K562 (cell line): ENCODE measurements around the gene COLEC12. TPM values are rescaled to one million over a fixed set of nuclear protein-coding genes. Genes with fewer than 3 reads are reported as not detected.

ENCODE experiments used
- ATAC-seq: fragments of 200-7000 bp; cut with Tn5 transposase; 3 replicates; pipeline ENCODE4 v1.9.1; 2020; ENCODE audit warnings: moderate library complexity
- BruUV-seq: library from RNA; stranded (reverse); fragments of 400-500 nt; replicated peaks from 2 replicates; lab custom pipeline; 2021; lab: Mats Ljungman, UMichigan
- CTCF ChIA-PET: fragments of 300-600 bp; formaldehyde crosslinking; extraction: SDS; loops from one replicate; lab custom pipeline; 2021; ENCODE audit warnings: low intra/inter-chr PET ratio; lab: Yijun Ruan, JAX
- POLR2A ChIA-PET: fragments of 300-600, 350-650 bp; sonication (Branson Sonifier 250); formaldehyde crosslinking; extraction: SDS; loops from one replicate; lab custom pipeline; 2021; ENCODE audit warnings: antibody characterized with exemption, inconsistent platforms; lab: Yijun Ruan, JAX
- DNase-seq, 4 experiments: peaks; one replicate each; pipeline versions ENCODE4 v3.0.0 to v3.0.0-alpha.2; 2011 to 2018; ENCODE audit warnings: low spot score in 3 of 4, mixed read lengths in 3 of 4; ENCODE audit errors: extremely low read depth in 1 of 4
- FAIRE-seq: peaks from 2 replicates; lab custom pipeline; 2011; peaks lifted over from hg19 to GRCh38; lab: Jason Lieb, UNC
- H2AFZ ChIP-seq: 2 replicates; pipeline ENCODE4 v1.6.0; 2011; ENCODE audit warnings: low read depth, low read length, control low read depth, inconsistent platforms
- H3K27ac ChIP-seq: fragments of 200-600 bp; 3 replicates; pipeline ENCODE4 v1.8.0; 2011; ENCODE audit warnings: low read depth, mild to moderate bottlenecking, control low read depth, inconsistent platforms, low read length, moderate library complexity, mixed read lengths; ENCODE audit errors: extremely low read depth
- H3K27me3 ChIP-seq, 2 experiments: fragments of 300-600 bp in 1 of 2; 2 replicates in 1 of 2; 3 replicates in 1 of 2; pipeline versions ENCODE4 v1.6.0 to v1.8.0; 2011; ENCODE audit warnings: inconsistent platforms in 2 of 2, low read length in 2 of 2, mild to moderate bottlenecking in 1 of 2, mixed read lengths in 1 of 2, moderate library complexity in 1 of 2; ENCODE audit not compliant: control insufficient read depth in 2 of 2, insufficient read depth in 2 of 2
- H3K36me3 ChIP-seq: fragments of 300-600 bp; 3 replicates; pipeline ENCODE4 v1.8.0; 2011; ENCODE audit warnings: mild to moderate bottlenecking, low read length, inconsistent platforms; ENCODE audit not compliant: control insufficient read depth, insufficient read depth
- H3K4me1 ChIP-seq, 2 experiments: fragments of 200-600 bp in 1 of 2; replicated peaks in 1 of 2; 2 replicates in 1 of 2; 3 replicates in 1 of 2; pipeline versions ENCODE4 v1.5.1 to v1.8.0; 2011; ENCODE audit warnings: inconsistent platforms in 2 of 2, low read length in 2 of 2, mild to moderate bottlenecking in 1 of 2, mixed read lengths in 1 of 2, moderate library complexity in 1 of 2; ENCODE audit not compliant: control insufficient read depth in 2 of 2, insufficient read depth in 2 of 2
- H3K4me2 ChIP-seq: 2 replicates; pipeline ENCODE4 v1.6.1; 2011; ENCODE audit warnings: low read length, control low read depth, inconsistent platforms, mixed read lengths; ENCODE audit not compliant: insufficient read depth
- H3K4me3 ChIP-seq: fragments of 200-600 bp; sonication (generic), shearing (Covaris generic); 2 replicates; pipeline ENCODE4 v1.5.1; 2016; ENCODE audit warnings: control low read depth, inconsistent platforms
- H3K79me2 ChIP-seq: fragments of 200-600 bp; 3 replicates; pipeline ENCODE4 v1.8.0; 2011; ENCODE audit warnings: low read length, inconsistent platforms; ENCODE audit not compliant: control insufficient read depth, insufficient read depth
- H3K9ac ChIP-seq, 2 experiments: 2 replicates each; pipeline versions ENCODE4 v1.6.0 to v1.6.1; 2011; ENCODE audit warnings: low read depth in 2 of 2, low read length in 2 of 2, control low read depth in 1 of 2, inconsistent platforms in 1 of 2, mild to moderate bottlenecking in 1 of 2, mixed read lengths in 1 of 2; ENCODE audit not compliant: insufficient read depth in 1 of 2
- H3K9me1 ChIP-seq: one replicate; pipeline ENCODE4 v1.6.0; 2011; ENCODE audit warnings: inconsistent platforms, mild to moderate bottlenecking, low read length, moderate library complexity; ENCODE audit not compliant: control insufficient read depth, insufficient read depth
- H3K9me3 ChIP-seq: replicated peaks from 2 replicates; pipeline ENCODE4 v1.5.1; 2011; ENCODE audit warnings: low read depth, low read length, inconsistent platforms; ENCODE audit not compliant: control insufficient read depth, insufficient read depth
- H4K20me1 ChIP-seq: replicated peaks from 2 replicates; pipeline ENCODE4 v1.6.1; 2011; ENCODE audit warnings: low read length, inconsistent platforms, mixed read lengths; ENCODE audit not compliant: control insufficient read depth, insufficient read depth
- HMGXB4 ChIP-seq: sonication (generic); formaldehyde crosslinking; IDR thresholded peaks from 2 replicates; pipeline ENCODE4 v1.8.1; 2023; ENCODE audit warnings: mild to moderate bottlenecking, missing genetic modification reagents
- ILF3 ChIP-seq: fragments of 450-650 bp; IDR thresholded peaks from 2 replicates; pipeline ENCODE4 v1.6.1; 2018; ENCODE audit warnings: antibody characterized with exemption, mild to moderate bottlenecking, moderate library complexity, borderline replicate concordance
- TBL1XR1 ChIP-seq, 2 experiments: IDR thresholded peaks; 2 replicates each; pipeline ENCODE4 v1.6.1; 2012; ENCODE audit warnings: improper control_type of control experiment in 2 of 2, low read length in 2 of 2, mild to moderate bottlenecking in 1 of 2
- ZBTB5 ChIP-seq: fragments of 450-650 bp; IDR thresholded peaks from 2 replicates; pipeline ENCODE4 v1.6.1; 2017; ENCODE audit warnings: antibody characterized with exemption
- ZNF174 ChIP-seq: fragments of 250-450 bp; sonication (Bioruptor Pico); IDR thresholded peaks from 2 replicates; pipeline ENCODE4 v1.4.0; 2020; ENCODE audit warnings: mild to moderate bottlenecking
- ZNF586 ChIP-seq: fragments of 450-650 bp; formaldehyde crosslinking; conservative IDR thresholded peaks from 2 replicates; pipeline ENCODE4 v1.4.0; 2020; ENCODE audit warnings: mild to moderate bottlenecking, moderate library complexity
- ZNF655 ChIP-seq: fragments of 250-450 bp; sonication (Bioruptor Pico); IDR thresholded peaks from 2 replicates; pipeline ENCODE4 v1.5.0; 2021
- WGBS: fragments of 100-300 bp; shearing (Covaris generic); methylation state at CpG from one replicate; pipeline ENCODE4 v1.1.6; 2016; ENCODE audit warnings: low coverage, mixed read lengths; ENCODE audit not compliant: insufficient coverage; ENCODE audit errors: missing lambda C conversion rate; 5-methylcytosine and 5-hydroxymethylcytosine counted together
- in situ Hi-C: fragments of 300-500 bp; cut with MboI; formaldehyde crosslinking; loops from 4 replicates; pipeline ENCODE4 v1.15.0; 2018; ENCODE audit warnings: inconsistent platforms, mixed read lengths
- intact Hi-C: fragments of 100-400 bp; cut with micrococcal nuclease; formaldehyde crosslinking; loops from 2 replicates; pipeline ENCODE4 v1.14.2; 2022
- polyA plus RNA-seq, 8 experiments: library from polyadenylated mRNA; depleted of rRNA in 4 of 8; stranded (reverse) in 5 of 8; unstranded in 3 of 8; fragments of >200 nt; fragmentation: Nextera tagmentation in 2 of 8; fragmentation: Illumina TruSeq in 1 of 8; extraction: Ambion mirVana in 2 of 8; extraction: Trizol in 1 of 8; gene quantifications; 2 replicates each; pipeline versions ENCODE4 v1.2.1 to v1.2.3, GENCODE V29; 2011 to 2014; ENCODE audit warnings: inconsistent platforms in 1 of 8, missing spikeins in 1 of 8
- total RNA-seq, 7 experiments: library from RNA; depleted of rRNA in 6 of 7; stranded (reverse); fragments of >200 nt in 6 of 7; fragmentation: Illumina TruSeq in 2 of 7; extraction: Trizol in 2 of 7; gene quantifications; 2 replicates each; pipeline versions ENCODE4 v1.2.1 to v1.2.3, GENCODE V29; 2011 to 2021; ENCODE audit warnings: low replicate concordance in 1 of 7
- TF ChIP-seq, protein P1 (sequence below): fragments of 450-650 bp; formaldehyde crosslinking; IDR thresholded peaks from 2 replicates; pipeline ENCODE4 v1.4.0; 2020; ENCODE audit warnings: mild to moderate bottlenecking, moderate library complexity

Gene COLEC12
- total and polyA plus RNA-seq, 9 of the 15 experiments (the other 6 are each of a cell fraction or from before 2014, with no cell fraction given) = 0.04 TPM; not detected in 8

GRCh38 chr18:396556-396955 lies 103.9 kb downstream of the COLEC12 start:
- WGBS = 8% methylated on average over 3 of the region's 3 CpGs
- CTCF ChIA-PET = no interaction called here
- no peak for TF ChIP-seq ZNF586 (CRISPR knock-in tag)
- TF ChIP-seq, protein P1, sequence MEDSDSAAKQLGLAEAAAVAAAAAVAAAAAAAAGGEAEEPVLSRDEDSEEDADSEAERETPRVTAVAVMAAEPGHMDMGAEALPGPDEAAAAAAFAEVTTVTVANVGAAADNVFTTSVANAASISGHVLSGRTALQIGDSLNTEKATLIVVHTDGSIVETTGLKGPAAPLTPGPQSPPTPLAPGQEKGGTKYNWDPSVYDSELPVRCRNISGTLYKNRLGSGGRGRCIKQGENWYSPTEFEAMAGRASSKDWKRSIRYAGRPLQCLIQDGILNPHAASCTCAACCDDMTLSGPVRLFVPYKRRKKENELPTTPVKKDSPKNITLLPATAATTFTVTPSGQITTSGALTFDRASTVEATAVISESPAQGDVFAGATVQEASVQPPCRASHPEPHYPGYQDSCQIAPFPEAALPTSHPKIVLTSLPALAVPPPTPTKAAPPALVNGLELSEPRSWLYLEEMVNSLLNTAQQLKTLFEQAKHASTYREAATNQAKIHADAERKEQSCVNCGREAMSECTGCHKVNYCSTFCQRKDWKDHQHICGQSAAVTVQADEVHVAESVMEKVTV (CRISPR knock-in tag) = no peak
- TF ChIP-seq ZNF174 (CRISPR knock-in tag) = no peak
- TF ChIP-seq ILF3 = no peak
- no peak for TF ChIP-seq TBL1XR1 (IDR thresholded peaks at IDR 0.05; ENCODE audit: low read length in 2 of 2)
- TF ChIP-seq ZBTB5 = no peak
- TF ChIP-seq ZNF655 (CRISPR knock-in tag) = no peak
- no peak for TF ChIP-seq HMGXB4 (CRISPR knock-in tag)
- H3K27ac ChIP-seq = no peak overlapping the region
- H3K9me1 ChIP-seq = no peaks in the 10 kb centered on the region
- H3K9me3 ChIP-seq = no peaks in the 10 kb centered on the region
- no peaks in the 10 kb centered on the region for H3K36me3 ChIP-seq
- no peaks in the 10 kb centered on the region for H3K79me2 ChIP-seq
- peaks cover 18 to 21% of the 10 kb centered on the region in 2 experiments for H3K27me3 ChIP-seq
- no peaks in the 10 kb centered on the region for H3K4me1 ChIP-seq
- no peak overlapping the region for H3K4me3 ChIP-seq
- H3K4me2 ChIP-seq = no peak overlapping the region
- intact Hi-C loops (no loop called here), in situ Hi-C loops (no loop called here)
- no peak overlapping the region for H2AFZ ChIP-seq
- BruUV-seq = no TSS peak
- H4K20me1 ChIP-seq = no peaks in the 10 kb centered on the region
- FAIRE-seq = no peak
- POLR2A ChIA-PET = interaction anchor here (1.3 kb wide), 1 partner anchor 8 kb away, joined by 3 read pairs; no protein-coding TSS in a partner anchor
- ATAC-seq = no peak
- DNase-seq = no peak
- no peak overlapping the region for H3K9ac ChIP-seq
